GM12878 (cell line): ENCODE data around the gene NDST4. TPM values are rescaled to one million over a fixed set of nuclear protein-coding genes. Genes with fewer than 3 reads are reported as not detected.
A peak's percentile ranks its signal among the peaks of the same experiment; 100 is the strongest.

Source experiments
- ATAC-seq: fragments of 200-7000 bp; cut with Tn5 transposase; 3 replicates; pipeline ENCODE4 v1.9.1; 2020; ENCODE audit warnings: mild to moderate bottlenecking, moderate library complexity
- BruUV-seq: library from RNA; stranded (reverse); fragments of 400-500 nt; replicated peaks from 2 replicates; lab custom pipeline; 2021; lab: Mats Ljungman, UMichigan
- CTCF ChIA-PET: fragments of 300-600 bp; sonication (Branson Sonifier 250); formaldehyde crosslinking; extraction: SDS; loops from one replicate; lab custom pipeline; 2021; ENCODE audit warnings: inconsistent platforms; lab: Yijun Ruan, JAX
- POLR2A ChIA-PET: fragments of 350-600 bp; formaldehyde crosslinking; extraction: SDS; loops from one replicate; lab custom pipeline; 2021; ENCODE audit warnings: inconsistent platforms; lab: Charles Lee
- RAD21 ChIA-PET: fragments of 300-600 bp; sonication (Branson Sonifier 250); formaldehyde crosslinking; loops from one replicate; lab custom pipeline; 2023; ENCODE audit warnings: antibody characterized with exemption; ENCODE audit not compliant: unreplicated experiment; lab: Charles Lee
- SMC1A ChIA-PET: fragments of 300-600 bp; sonication (Branson Sonifier 250); formaldehyde crosslinking; loops from one replicate; lab custom pipeline; 2023; ENCODE audit not compliant: unreplicated experiment, uncharacterized antibody; lab: Charles Lee
- DNase-seq: peaks from one replicate; pipeline ENCODE4 v3.0.0-alpha.2; 2011; ENCODE audit warnings: low read depth, low spot score
- FAIRE-seq: peaks from 3 replicates; lab custom pipeline; 2011; peaks lifted over from hg19 to GRCh38; lab: Jason Lieb, UNC
- H2AFZ ChIP-seq: 2 replicates; pipeline ENCODE4 v1.6.0; 2011; ENCODE audit warnings: low read depth, low read length, control low read depth; ENCODE audit not compliant: control insufficient read depth
- H3K27ac ChIP-seq: 2 replicates; pipeline ENCODE4 v1.5.1; 2011; ENCODE audit warnings: control low read depth; ENCODE audit not compliant: control insufficient read depth, insufficient read depth
- H3K27me3 ChIP-seq, 2 experiments: replicated peaks in 1 of 2; 2 replicates each; pipeline versions ENCODE4 v1.6.0 to v1.6.1; 2011; ENCODE audit warnings: low read length in 1 of 2; ENCODE audit not compliant: control insufficient read depth in 2 of 2, insufficient read depth in 2 of 2
- H3K36me3 ChIP-seq, 2 experiments: 2 replicates each; pipeline ENCODE4 v1.5.1; 2011; ENCODE audit warnings: low read length in 1 of 2; ENCODE audit not compliant: control insufficient read depth in 2 of 2, insufficient read depth in 2 of 2
- H3K4me1 ChIP-seq: 2 replicates; pipeline ENCODE4 v1.6.1; 2011; ENCODE audit warnings: mild to moderate bottlenecking, low read length, moderate library complexity, mixed read lengths; ENCODE audit not compliant: control insufficient read depth, insufficient read depth
- H3K4me2 ChIP-seq: 2 replicates; pipeline ENCODE4 v1.6.0; 2011; ENCODE audit warnings: control low read depth; ENCODE audit not compliant: control insufficient read depth, insufficient read depth
- H3K4me3 ChIP-seq: fragments of 200-600 bp; sonication (generic); 2 replicates; pipeline ENCODE4 v1.5.1; 2016
- H3K79me2 ChIP-seq: 2 replicates; pipeline ENCODE4 v1.6.0; 2011; ENCODE audit warnings: low read length; ENCODE audit not compliant: control insufficient read depth, insufficient read depth
- H3K9ac ChIP-seq: 2 replicates; pipeline ENCODE4 v1.8.0; 2011; ENCODE audit warnings: low read length, control low read depth, mixed read lengths; ENCODE audit not compliant: control insufficient read depth, insufficient read depth
- H3K9me3 ChIP-seq: replicated peaks from 3 replicates; pipeline ENCODE4 v1.5.1; 2011; ENCODE audit warnings: mild to moderate bottlenecking, low read length; ENCODE audit not compliant: control insufficient read depth, insufficient read depth
- H4K20me1 ChIP-seq: 2 replicates; pipeline ENCODE4 v1.6.0; 2011; ENCODE audit not compliant: control insufficient read depth, insufficient read depth
- ATF2 ChIP-seq: IDR thresholded peaks from 2 replicates; pipeline ENCODE4 v1.6.1; 2012; ENCODE audit warnings: low read length, inconsistent platforms
- CHD1 ChIP-seq: IDR thresholded peaks from 2 replicates; pipeline ENCODE4 v1.6.1; 2012; ENCODE audit warnings: low read depth, low read length, improper control_type of control experiment
- CUX1 ChIP-seq: IDR thresholded peaks from 2 replicates; pipeline ENCODE4 v1.6.1; 2012; ENCODE audit warnings: improper control_type of control experiment, low read depth, low read length; ENCODE audit not compliant: insufficient replicate concordance
- GATAD2B ChIP-seq: fragments of 450-650 bp; conservative IDR thresholded peaks from 2 replicates; pipeline ENCODE4 v1.6.1; 2017; ENCODE audit warnings: low read depth, mild to moderate bottlenecking, moderate library complexity
- JUND ChIP-seq: IDR thresholded peaks from 2 replicates; pipeline ENCODE4 v1.6.1; 2012; ENCODE audit warnings: low read depth, mild to moderate bottlenecking, low read length, improper control_type of control experiment, moderate library complexity
- MEF2B ChIP-seq: fragments of 450-650 bp; IDR thresholded peaks from 2 replicates; pipeline ENCODE4 v1.6.1; 2018; ENCODE audit warnings: mild to moderate bottlenecking, moderate library complexity; ENCODE audit not compliant: partially characterized antibody, poor library complexity, severe bottlenecking
- NFIC ChIP-seq: IDR thresholded peaks from 2 replicates; pipeline ENCODE4 v1.6.1; 2012; ENCODE audit warnings: low read depth, mild to moderate bottlenecking, inconsistent platforms, low read length, moderate library complexity
- NFYB ChIP-seq: IDR thresholded peaks from 2 replicates; pipeline ENCODE4 v1.6.1; 2011; ENCODE audit warnings: low read depth, mild to moderate bottlenecking, low read length, improper control_type of control experiment, moderate library complexity; ENCODE audit not compliant: insufficient read depth
- NR2C1 ChIP-seq: fragments of 450-650 bp; IDR thresholded peaks from 2 replicates; pipeline ENCODE4 v1.6.1; 2017; ENCODE audit warnings: antibody characterized with exemption, mild to moderate bottlenecking, moderate library complexity
- POLR2AphosphoS2 ChIP-seq: IDR thresholded peaks from 2 replicates; pipeline ENCODE4 v1.6.1; 2011; ENCODE audit warnings: low read depth, mild to moderate bottlenecking, low read length, improper control_type of control experiment, moderate library complexity
- POU2F2 ChIP-seq: IDR thresholded peaks from 3 replicates; pipeline ENCODE4 v1.6.1; 2011; ENCODE audit warnings: low read depth, mild to moderate bottlenecking, low read length, borderline replicate concordance
- SIN3A ChIP-seq: IDR thresholded peaks from 2 replicates; pipeline ENCODE4 v1.6.1; 2012; ENCODE audit warnings: low read depth, low read length, improper control_type of control experiment
- TAF1 ChIP-seq: IDR thresholded peaks from 2 replicates; pipeline ENCODE4 v1.6.1; 2011; ENCODE audit warnings: mild to moderate bottlenecking, low read depth, low read length, borderline replicate concordance
- TCF3 ChIP-seq: IDR thresholded peaks from 2 replicates; pipeline ENCODE4 v1.6.1; 2012; ENCODE audit warnings: low read depth, mild to moderate bottlenecking, low read length, borderline replicate concordance; ENCODE audit not compliant: insufficient read depth
- ZNF217 ChIP-seq: fragments of 450-650 bp; IDR thresholded peaks from 2 replicates; pipeline ENCODE4 v1.6.1; 2017; ENCODE audit warnings: antibody characterized with exemption, mild to moderate bottlenecking
- WGBS: methylation state at CpG from one replicate; pipeline ENCODE4 v1.1.6; 2016; ENCODE audit warnings: low lambda C conversion rate; ENCODE audit not compliant: insufficient replicate concordance, insufficient coverage; ENCODE audit errors: missing lambda C conversion rate; 5-methylcytosine and 5-hydroxymethylcytosine counted together
- in situ Hi-C: fragments of 300-500 bp; cut with MboI; formaldehyde crosslinking; loops from 9 replicates; pipeline ENCODE4 v1.14.3; 2018; ENCODE audit warnings: mixed read lengths
- intact Hi-C: fragments of 100-400 bp; cut with micrococcal nuclease; formaldehyde crosslinking; loops from one replicate; pipeline ENCODE4 v1.14.2; 2022; ENCODE audit not compliant: unreplicated experiment
- polyA plus RNA-seq, 11 experiments: library from polyadenylated mRNA; depleted of rRNA in 4 of 11; unstranded in 6 of 11; stranded (reverse) in 5 of 11; fragments of >200 nt; fragmentation: Nextera tagmentation in 4 of 11; fragmentation: Illumina TruSeq in 1 of 11; extraction: Ambion mirVana in 4 of 11; extraction: Trizol in 1 of 11; gene quantifications; 1 replicate in 1 of 11; 2 replicates in 10 of 11; pipeline versions ENCODE4 v1.2.1 to v1.2.3, GENCODE V29; 2011 to 2016; ENCODE audit warnings: inconsistent platforms in 2 of 11, missing spikeins in 2 of 11, low read depth in 1 of 11
- total RNA-seq, 4 experiments: library from RNA; depleted of rRNA in 3 of 4; stranded (reverse); fragments of >200 nt in 3 of 4; fragmentation: Illumina TruSeq in 1 of 4; extraction: Trizol in 1 of 4; gene quantifications; 2 replicates each; pipeline versions ENCODE4 v1.2.1 to v1.2.3, GENCODE V29; 2013 to 2021
- TF ChIP-seq, protein P1 (sequence below): fragments of 450-650 bp; IDR thresholded peaks from 2 replicates; pipeline ENCODE4 v1.6.1; 2014; ENCODE audit warnings: mild to moderate bottlenecking

The NDST4 gene
- total and polyA plus RNA-seq, 10 of the 15 experiments (the other 5 are each of a cell fraction or from before 2014, with no cell fraction given): 0.04 to 0.11 (median 0.07) TPM; not detected in 6

DNA sequence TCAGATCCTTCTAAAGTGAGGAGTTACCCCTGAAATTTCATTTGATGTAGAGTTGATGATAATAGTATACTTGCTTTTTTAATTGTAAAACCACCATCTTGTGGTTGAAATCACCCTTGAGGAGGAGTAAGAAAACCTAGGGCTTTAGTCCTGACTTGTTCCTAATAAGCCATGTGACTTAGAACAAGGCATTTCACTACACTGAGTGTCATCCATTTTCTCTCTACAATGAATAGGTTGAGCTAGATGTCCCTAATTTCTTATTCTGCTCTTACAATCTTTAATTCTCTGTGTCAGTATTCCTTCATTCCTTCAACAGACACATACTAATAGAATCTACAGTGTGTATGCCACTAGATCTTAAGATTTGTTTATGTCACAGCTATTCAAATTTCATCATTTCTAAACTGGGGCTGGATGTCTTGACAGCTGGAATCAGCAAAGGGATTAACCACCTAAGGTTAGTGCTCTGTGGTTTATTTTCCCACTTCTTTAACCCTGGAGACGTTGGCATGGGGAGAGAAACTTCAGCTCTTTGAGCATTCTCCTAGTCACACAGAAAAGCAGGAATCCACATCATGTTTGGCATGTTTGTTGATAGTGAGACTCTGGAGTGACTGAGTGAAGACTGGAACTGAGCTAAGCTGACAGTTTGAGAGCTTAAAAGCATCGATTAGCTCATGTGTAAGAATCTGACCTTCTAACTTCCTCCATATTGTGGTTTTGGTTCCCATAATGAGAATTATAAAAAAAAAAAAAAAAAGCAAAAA, 246.3 kb downstream of the NDST4 start:
- no TSS peak for BruUV-seq
- Histone ChIP-seq H2AFZ (peak overlapping the region; percentile 3), H3K27me3 (no peaks in the 10 kb centered on the region), H3K36me3 (no peaks in the 10 kb centered on the region), H3K9me3 (no peaks in the 10 kb centered on the region), H3K79me2 (no peaks in the 10 kb centered on the region), H3K4me2 (no peak overlapping the region), H4K20me1 (no peaks in the 10 kb centered on the region), H3K9ac (no peak overlapping the region), H3K4me3 (no peak overlapping the region), H3K4me1 (peaks cover 17% of the 10 kb centered on the region), H3K27ac (peak overlapping the region; percentile 13; the same call in 1 of the 2 replicates)
- POLR2A ChIA-PET: interaction anchor here (0.6 kb wide), 1 partner anchor 55 kb away, joined by 3 read pairs; no protein-coding TSS in a partner anchor
- FAIRE-seq: no peak
- intact Hi-C loops (no loop called here), in situ Hi-C loops (no loop called here)
- WGBS: 0% methylated on average over 2 of the region's 2 CpGs
- ATAC-seq: peak; percentile 73
- DNase-seq: no peak
- CTCF ChIA-PET: interaction anchor here (1.1 kb wide), 1 partner anchor 17 kb away, joined by 4 read pairs; no protein-coding TSS in a partner anchor
- SMC1A ChIA-PET: no interaction called here
- RAD21 ChIA-PET: no interaction called here
- TF ChIP-seq ATF2: 0 out of 2 replicates have a peak, but pooled peaks have one; percentile 23
- TF ChIP-seq TAF1: no peak
- TF ChIP-seq TCF3: no peak
- TF ChIP-seq MEF2B: no peak
- TF ChIP-seq CUX1: peak; percentile 43
- TF ChIP-seq JUND: no peak
- peak; percentile 27; the same call in 1 of the 2 replicates for TF ChIP-seq NFIC
- no peak for TF ChIP-seq POU2F2
- TF ChIP-seq SIN3A: no peak
- no peak for TF ChIP-seq NR2C1
- no peak for TF ChIP-seq NFYB
- TF ChIP-seq GATAD2B: no peak
- no peak for TF ChIP-seq POLR2AphosphoS2
- no peak for TF ChIP-seq CHD1
- no peak for TF ChIP-seq ZNF217
- TF ChIP-seq, protein P1, sequence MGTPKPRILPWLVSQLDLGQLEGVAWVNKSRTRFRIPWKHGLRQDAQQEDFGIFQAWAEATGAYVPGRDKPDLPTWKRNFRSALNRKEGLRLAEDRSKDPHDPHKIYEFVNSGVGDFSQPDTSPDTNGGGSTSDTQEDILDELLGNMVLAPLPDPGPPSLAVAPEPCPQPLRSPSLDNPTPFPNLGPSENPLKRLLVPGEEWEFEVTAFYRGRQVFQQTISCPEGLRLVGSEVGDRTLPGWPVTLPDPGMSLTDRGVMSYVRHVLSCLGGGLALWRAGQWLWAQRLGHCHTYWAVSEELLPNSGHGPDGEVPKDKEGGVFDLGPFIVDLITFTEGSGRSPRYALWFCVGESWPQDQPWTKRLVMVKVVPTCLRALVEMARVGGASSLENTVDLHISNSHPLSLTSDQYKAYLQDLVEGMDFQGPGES: no peak
